ENCODE results near the gene EPB41L2.

- TF ChIP-seq, protein P1, sequence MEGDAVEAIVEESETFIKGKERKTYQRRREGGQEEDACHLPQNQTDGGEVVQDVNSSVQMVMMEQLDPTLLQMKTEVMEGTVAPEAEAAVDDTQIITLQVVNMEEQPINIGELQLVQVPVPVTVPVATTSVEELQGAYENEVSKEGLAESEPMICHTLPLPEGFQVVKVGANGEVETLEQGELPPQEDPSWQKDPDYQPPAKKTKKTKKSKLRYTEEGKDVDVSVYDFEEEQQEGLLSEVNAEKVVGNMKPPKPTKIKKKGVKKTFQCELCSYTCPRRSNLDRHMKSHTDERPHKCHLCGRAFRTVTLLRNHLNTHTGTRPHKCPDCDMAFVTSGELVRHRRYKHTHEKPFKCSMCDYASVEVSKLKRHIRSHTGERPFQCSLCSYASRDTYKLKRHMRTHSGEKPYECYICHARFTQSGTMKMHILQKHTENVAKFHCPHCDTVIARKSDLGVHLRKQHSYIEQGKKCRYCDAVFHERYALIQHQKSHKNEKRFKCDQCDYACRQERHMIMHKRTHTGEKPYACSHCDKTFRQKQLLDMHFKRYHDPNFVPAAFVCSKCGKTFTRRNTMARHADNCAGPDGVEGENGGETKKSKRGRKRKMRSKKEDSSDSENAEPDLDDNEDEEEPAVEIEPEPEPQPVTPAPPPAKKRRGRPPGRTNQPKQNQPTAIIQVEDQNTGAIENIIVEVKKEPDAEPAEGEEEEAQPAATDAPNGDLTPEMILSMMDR (conservative IDR thresholded peaks at IDR 0.05; ENCODE audit: low read depth, low read length) = no peak
- no peak for TF ChIP-seq EZH2 (IDR thresholded peaks at IDR 0.05; ENCODE audit: borderline replicate concordance, low read depth, low read length, poor library complexity, severe bottlenecking)
These were observed 8.4 kb downstream of the EPB41L2 start for GRCh38 chr6:131054392-131055250.
